Peyer's patch (tissue), 4 donors: ENCODE data around the gene ANO4.
"Not testable (repeated sequence)": the region's sequence is repeated elsewhere in the genome, so short reads cannot be mapped to it uniquely, and the experiment has no call there.

Source experiments
- POLR2A ChIP-seq, 2 donors: fragments of 450-650 bp; IDR thresholded peaks; one replicate each; pipeline ENCODE4 v1.5.1; 2017; ENCODE audit warnings: antibody characterized with exemption in 2 of 2, mild to moderate bottlenecking in 2 of 2, moderate library complexity in 2 of 2
- TF ChIP-seq, protein P1 (sequence below), 6 experiments: fragments of 450-650 bp in 4 of 6; fragments of 200-600 bp in 2 of 6; sonication (generic) in 1 of 6; IDR thresholded peaks; one replicate each; pipeline ENCODE4 v1.5.1; 2017 to 2019; ENCODE audit warnings: antibody characterized with exemption in 6 of 6, mild to moderate bottlenecking in 3 of 6, moderate library complexity in 1 of 6

DNA sequence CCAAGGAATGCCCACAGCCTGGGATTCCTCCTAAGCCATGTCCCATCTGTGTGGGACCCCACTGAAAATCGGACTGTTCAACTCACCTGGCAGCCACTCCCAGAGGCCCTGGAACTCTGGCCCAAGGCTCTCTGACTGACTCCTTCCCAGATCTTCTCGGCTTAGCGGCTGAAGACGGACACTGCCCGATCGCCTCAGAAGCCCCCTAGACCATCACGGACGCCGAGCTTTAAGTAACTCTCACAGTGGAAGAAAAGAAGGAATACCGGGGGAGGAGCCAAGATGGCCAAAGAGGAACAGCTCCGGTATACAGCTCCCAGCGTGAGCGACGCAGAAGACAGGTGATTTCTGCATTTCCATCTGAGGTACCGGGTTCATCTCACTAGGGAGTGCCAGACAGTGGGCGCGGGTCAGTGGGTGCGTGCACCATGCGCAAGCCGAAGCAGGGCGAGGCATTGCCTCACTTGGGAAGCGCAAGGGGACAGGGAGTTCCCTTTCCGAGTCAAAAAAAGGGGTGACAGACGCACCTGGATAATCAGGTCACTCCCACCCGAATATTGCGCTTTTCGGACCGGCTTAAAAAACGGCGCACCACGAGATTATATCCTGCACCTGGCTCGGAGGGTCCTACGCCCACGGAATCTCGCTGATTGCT, 351.3 kb downstream of the ANO4 start:
- TF ChIP-seq, protein P1, sequence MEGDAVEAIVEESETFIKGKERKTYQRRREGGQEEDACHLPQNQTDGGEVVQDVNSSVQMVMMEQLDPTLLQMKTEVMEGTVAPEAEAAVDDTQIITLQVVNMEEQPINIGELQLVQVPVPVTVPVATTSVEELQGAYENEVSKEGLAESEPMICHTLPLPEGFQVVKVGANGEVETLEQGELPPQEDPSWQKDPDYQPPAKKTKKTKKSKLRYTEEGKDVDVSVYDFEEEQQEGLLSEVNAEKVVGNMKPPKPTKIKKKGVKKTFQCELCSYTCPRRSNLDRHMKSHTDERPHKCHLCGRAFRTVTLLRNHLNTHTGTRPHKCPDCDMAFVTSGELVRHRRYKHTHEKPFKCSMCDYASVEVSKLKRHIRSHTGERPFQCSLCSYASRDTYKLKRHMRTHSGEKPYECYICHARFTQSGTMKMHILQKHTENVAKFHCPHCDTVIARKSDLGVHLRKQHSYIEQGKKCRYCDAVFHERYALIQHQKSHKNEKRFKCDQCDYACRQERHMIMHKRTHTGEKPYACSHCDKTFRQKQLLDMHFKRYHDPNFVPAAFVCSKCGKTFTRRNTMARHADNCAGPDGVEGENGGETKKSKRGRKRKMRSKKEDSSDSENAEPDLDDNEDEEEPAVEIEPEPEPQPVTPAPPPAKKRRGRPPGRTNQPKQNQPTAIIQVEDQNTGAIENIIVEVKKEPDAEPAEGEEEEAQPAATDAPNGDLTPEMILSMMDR (IDR thresholded peaks at IDR 0.05): not testable (repeated sequence)
- TF ChIP-seq POLR2A (IDR thresholded peaks at IDR 0.05): not testable (repeated sequence)
